GM19035 (cell line): ENCODE results near the gene NEK9.
A peak's percentile ranks its signal among the peaks of the same experiment; 100 is the strongest.
"Not testable (repeated sequence)": the region's sequence is repeated elsewhere in the genome, so short reads cannot be mapped to it uniquely, and the experiment has no call there.

Source experiments
- ATAC-seq: cut with Tn5 transposase; IDR thresholded peaks from one replicate; pipeline ENCODE4 v1.9.1; 2021; ENCODE audit not compliant: unreplicated experiment

The NEK9 gene

DNA sequence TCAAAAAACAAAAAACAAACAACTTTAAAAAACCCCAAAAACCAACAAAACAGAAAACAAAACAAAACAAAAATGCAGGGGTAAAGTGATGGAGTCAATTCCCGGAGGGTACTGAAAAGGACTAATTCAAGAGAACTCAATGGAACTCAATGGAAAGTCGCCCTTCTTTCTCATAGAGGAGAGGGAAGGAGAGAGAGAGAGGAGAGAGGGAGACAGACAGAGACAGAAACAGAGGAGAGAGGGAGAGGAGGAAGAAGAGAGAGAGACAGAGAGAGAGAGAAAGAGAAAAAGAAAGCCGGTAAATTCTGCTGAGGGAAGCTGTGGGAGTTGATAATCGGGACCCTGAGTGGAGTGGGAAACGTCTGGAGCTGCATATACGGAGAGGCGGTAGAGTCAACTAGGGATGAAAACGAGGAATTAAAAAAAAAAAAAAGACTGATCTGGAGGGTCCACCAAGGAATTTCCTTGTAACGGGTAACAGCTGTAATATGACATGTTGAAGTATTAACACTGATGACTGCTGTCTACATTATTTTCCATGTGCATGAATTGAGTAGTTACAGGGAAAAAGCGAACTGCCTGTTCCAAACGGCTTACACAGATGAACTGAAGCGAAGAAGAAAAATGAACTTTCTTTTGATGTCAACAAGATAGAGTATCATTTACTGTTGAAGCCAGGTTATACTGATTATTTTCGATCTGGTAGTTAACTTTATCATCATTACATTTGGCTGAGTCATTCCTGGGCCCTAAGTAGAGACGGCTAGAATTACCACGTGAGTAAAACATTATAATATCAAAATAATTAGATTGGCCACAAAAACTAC, 58.3 kb downstream of the NEK9 start:
- no peak for ATAC-seq

DNA sequence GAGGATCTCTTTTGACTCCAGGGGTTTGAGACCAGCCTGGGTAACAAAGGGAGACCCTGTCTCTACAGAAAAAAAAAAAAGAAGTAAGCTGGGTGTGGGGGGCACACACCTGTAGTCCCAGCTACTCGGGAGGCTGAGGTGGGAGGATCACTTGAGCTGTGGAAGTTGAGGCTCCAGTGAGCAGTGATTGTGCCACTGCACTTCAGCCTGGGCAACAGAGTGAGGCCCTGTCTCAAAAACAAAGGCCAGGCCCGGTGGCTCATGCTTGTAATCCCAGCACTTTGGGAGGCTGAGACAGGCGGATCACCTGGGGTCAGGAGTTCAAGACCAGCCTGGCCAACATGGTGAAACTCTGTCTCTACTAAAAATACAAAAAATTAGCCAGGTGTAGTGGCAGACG, 59.1 kb downstream of the NEK9 start:
- ATAC-seq = not testable (repeated sequence)

DNA sequence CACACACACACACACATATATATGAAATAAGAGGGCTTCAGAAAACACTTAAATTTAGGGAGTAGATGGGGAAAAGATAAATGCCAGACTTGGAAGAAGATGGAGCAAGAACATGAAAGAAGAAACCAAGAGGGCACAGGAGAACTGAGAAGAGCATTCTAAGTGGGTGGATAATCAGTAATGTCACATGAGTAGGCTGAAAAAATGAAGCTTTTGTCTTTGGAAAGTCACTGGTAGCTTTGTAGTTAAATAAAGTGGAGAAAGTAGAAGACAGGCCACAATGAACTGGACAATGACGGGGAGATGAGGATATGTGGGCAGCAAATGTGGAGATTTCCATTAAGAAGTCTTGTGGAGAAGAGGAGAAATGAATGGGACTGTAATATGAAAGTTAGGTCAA, 59.6 kb downstream of the NEK9 start:
- no peak for ATAC-seq

DNA sequence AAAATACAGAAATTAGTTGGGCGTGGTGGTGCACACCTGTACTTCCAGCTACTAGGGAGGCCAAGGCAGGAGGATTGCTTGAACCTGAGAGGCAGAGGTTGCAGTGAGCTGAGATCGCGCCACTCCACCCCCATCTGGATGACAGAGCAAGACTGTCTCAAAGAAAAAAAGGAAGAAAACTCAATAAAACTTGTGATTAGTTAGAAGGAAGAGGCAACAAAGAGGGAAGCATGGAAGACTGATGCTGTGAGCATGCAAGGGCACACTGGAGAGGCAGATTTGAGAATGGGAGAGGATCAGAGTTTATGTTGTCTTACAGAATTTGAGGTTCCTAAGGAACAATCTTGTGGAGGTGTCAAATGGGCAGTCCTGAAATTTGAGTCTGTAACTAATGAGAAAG, 60.2 kb downstream of the NEK9 start:
- ATAC-seq = no peak

DNA sequence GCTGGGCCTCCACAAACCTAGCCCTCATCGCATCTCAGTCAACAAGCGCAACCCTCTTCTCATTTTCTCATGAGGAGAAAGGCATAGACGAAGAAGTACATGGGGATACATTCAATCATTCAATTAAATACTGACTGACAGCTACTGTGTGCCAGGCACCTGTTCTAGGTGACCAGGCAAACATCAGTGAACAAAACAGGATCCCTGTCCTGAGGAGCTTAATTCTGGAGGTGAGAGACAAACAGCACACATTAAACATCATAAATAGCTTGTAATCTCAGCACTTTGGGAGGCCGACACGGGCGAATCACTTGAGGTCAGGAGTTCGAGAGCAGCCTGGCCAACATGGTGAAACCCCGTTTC, 62.7 kb downstream of the NEK9 start:
- ATAC-seq = no peak

DNA sequence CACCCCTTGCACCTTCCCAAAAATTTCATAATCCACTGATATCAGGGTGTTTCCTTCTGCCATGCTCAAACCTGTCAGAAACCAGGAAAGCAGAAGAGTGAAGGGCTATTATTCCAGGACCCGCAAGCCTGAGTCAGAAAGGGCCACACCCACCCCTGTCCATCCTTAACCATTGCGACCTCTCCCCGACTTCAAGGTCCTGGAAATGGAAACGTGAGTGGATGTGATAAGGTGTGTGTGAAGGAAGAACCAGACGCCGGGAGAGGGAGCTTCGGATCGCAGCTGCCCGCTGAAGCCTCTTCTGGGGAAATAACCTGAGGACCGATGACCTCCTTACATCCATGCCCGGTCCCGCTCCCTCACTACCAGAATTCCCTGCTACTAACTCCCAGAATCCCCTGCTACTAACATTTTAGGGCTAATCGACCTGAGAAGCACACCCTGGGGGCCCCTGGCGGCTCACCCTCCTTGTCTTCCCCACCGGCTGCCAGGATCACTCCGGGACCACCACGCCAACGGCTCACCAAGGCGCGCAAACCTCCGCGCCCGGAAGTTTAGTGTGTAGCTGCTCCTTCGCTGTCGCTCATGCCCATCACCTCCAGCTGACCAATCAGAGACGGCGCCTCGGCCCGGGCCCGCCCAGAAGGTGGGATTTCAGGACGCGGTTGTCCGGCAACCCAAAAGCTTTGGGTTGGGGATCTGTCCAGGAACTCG, 63.2 kb downstream of the NEK9 start, which contains the start of gene ACYP1:
Gene ACYP1, minus strand, starts transcription at position 534 of the 714 bp plus-strand sequence. Its CDS starts 471 bp downstream, at position 63.
- peak; percentile 95 for ATAC-seq

DNA sequence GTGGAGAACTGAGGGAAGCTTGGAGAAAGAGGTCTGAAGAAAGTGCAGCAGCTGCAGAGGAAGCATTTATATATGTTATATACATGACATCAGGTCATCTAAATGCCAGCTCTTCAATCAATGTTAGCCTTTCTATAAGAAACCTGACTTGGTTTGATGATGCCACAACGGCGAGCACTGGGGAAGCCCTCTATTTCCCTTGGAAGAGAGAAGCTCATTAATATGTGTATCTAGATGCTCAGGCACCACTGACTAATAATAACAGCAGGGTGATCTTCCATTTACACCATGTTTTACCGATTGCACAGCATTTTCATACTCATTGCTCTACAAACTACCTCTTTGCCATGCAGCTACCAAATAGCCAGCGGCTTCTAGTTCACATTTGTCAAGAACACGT, 63.8 kb downstream of the NEK9 start:
- no peak for ATAC-seq

DNA sequence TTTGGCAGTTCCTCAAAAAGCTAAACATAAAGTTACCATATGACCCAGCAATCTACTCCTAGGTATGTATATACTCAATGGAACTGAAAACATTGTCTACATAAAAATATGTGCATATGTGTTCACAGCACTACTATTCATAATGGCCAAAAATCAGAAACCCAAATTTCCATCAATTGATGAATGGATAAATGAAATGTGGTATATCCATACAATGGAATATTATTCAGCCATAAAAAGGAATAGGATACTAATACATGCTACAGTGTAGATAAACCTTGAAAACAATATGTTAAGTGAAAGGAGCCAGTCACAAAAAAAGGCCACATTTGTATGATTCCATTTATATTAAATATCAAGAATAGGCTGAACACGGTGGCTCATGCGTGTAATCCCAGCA, 66.4 kb downstream of the NEK9 start:
- ATAC-seq = no peak

DNA sequence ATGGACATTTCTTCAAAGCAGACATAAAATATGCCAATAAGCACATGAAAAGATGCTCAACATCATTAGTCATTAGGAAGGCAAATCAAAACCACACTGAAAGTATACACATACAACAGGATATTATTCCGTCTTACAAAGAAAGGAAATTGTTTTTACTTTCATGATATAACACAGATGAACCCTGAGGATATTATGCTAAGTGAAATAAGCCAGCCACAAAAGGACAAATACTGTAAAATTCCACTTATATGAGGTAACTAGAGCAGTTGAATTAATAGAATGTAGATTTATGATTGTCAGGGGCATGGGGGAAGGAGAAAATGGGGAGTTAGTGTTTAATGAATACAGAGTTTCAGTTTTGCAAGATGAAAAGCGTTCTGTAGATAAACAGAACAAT, 67.2 kb downstream of the NEK9 start:
- ATAC-seq = no peak

DNA sequence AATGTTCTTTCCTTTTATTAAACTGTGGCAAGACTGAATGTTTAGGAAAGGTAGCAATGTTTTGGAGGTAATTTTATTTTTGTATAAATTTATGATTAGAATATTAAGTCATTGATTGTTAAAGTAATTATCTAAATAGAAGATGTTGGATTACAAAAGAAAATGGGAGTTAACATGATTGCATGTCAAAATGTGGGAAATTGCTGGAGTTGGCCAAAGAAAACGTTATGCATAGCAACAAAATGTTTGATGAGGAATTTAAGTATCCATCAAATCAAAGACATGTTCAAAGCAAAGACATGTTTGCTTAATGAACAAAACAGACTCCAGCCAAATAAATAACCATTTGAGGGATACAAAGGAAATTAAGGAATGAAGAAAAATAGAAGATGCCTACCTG, 72.4 kb downstream of the NEK9 start:
- no peak for ATAC-seq

DNA sequence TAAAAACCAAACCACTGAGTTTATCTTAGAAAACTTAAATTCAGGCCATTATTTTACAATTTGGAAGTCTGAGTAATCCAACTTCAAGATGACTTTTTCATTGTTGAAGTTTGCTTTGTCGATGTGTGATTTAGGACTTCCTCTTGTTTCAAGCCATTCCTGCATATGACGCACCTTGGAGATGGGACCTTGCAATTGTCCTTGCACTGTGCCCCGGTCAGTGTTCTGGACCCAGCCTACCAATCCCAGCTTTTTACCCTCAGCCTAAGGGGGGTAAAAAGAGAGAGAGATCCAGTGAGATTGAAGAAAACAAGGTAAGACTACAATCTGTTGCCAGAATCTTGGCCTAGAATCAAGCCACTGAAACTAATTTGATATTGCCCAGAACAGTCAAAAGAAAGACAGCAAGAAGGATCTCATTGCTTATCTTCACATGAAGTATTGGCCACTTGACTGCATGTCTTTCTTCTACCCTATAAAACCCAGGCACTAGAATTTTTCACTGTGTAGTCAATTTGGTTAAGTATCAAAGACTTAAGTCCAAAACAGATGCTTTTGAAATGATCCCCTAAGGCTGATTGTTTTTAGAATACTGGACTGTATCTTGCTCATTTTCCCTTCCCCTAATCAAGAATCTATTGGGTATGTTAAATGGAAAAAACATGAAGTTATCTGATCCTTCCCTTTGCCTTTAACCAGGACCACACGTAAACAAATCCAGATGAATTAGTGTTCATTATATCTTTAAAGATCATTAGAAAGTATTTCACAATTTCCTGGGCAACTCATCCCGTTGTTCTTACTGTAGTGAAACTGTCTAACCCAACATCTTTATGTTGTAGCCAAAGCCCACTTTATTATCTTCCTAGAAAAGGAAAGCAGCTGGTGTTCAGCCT, 73.2 kb downstream of the NEK9 start:
- no peak for ATAC-seq

DNA sequence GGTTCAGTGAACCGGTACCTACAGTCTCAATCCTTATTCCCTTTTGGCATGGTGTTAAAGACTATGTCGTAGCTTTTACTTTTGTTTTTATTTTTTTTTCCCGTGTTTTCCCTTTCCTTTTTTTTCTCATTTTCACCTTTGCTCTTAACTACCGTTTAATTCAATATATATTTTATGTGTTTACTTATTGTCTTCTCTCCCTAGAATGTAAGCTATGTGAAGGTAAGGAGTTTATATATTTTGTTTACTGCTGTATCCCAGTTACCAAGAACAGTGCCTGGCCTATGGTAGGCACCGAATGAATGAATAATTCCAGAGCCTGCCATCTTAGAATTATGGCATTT, 75.3 kb downstream of the NEK9 start:
- no peak for ATAC-seq

DNA sequence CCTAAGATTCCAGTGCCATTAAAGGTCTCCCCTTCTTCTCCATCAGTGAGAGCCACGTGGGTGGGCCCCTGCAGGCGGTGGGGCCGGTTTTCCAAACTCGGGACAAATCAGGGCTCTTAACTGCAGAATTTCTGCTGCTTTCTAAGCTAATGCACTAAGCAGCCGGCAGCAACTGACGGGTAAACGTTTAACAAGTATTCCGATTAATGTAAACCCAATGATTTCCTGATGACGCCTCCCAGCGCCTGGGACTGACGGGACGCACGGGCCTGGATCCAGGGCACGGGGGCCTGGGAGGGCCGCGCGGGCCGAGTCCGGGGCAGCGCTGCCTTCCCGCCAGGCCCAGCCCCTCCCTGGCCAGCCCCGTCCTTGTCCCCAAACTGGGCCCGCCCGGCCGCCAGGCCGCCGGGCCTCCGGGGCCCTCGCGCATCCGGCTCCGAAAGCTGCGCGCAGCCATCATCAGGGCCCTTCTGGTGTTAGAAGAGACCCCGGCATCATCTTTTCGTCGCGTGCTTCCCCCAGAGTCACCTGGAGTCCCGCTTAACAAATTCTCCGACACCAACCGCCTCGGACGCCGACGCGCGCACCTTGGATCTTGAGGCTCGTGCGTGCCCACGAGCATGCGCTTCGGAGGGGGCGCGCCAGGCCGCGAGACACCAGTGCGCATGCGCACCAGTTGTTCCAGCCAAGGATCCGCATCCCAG, 75.8 kb downstream of the NEK9 start, which contains the start of gene MLH3:
Gene MLH3, minus strand, starts transcription at position 616 of the 704 bp plus-strand sequence. CDS start 1,812 bp downstream, outside the sequence.
- ATAC-seq = peak; percentile 79

DNA sequence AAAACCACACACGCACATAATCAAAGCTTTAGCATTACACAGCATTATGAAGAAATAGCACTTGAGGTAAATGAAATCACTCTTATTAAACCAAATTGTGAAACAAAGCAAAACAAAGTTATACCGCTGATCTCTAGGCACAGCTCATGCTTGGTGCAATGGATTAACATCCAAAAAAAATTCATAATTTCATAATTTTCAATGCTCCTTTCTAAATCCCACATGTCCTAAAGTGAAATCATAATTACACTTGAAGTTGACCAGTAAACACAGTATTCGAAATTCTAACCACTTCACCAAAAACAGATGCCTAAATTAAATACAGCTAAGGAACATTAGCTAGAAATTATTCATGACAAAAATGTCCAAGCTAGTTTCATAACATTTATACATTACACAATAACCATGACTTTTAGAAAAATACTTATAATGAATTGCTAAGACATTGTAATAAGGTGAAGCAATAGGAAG, 77.1 kb downstream of the NEK9 start:
- ATAC-seq = no peak

DNA sequence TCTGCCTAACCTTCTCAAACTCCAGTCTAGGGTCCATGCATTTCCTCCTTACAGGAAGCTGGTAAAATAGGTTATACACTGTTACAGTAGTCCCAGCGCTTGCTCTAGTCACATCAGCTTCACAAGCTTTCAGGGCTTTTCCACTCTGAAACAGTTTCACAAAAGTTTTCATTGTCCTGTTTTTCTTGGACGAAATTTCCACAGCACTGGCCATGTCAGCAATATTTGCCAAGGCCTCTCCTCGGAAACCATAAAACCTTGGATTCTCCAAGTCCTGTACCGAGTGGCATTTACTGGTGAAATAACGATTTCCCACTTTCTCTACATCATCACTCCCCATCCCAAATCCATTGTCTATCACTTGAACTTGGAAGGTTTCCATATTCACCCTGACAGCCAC, 77.7 kb downstream of the NEK9 start:
- no peak for ATAC-seq

DNA sequence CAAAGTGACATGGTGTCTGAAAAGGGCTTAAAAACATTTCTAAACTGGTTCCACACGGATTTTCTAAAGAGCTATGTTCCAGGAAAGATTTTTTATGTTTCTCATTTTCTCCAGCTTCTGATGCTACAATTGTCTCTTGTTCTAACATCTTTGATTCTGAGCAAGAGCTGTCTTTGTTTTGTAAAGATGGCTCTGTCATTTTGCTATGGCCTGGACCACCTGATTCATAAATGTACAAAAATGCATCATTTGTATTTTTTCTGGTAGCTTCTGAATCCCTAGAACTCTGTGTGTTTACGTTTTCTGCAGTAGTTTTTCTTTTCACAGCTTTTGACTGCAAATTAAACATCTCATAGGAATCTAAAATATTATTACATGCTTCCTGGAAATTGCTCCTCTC, 78.7 kb downstream of the NEK9 start:
- no peak for ATAC-seq

DNA sequence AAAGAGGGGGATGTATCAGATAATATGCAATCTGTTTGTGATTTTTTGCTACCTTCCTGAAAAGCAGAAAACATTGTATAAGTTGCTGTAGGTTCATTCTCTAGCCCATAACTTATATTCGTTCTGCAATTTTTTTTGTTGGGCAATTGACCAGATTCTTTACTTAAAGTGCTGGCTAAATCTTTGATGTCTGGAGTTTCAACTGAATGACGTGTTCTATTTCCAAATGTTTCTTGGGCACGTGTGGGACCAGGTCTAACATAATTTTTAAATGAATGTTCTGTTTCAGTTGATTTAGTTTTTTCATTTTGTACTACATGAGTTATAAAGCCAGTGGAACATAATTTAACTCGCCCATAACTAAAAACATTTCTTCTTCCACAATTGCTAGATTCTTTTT, 79.3 kb downstream of the NEK9 start:
- ATAC-seq = no peak

DNA sequence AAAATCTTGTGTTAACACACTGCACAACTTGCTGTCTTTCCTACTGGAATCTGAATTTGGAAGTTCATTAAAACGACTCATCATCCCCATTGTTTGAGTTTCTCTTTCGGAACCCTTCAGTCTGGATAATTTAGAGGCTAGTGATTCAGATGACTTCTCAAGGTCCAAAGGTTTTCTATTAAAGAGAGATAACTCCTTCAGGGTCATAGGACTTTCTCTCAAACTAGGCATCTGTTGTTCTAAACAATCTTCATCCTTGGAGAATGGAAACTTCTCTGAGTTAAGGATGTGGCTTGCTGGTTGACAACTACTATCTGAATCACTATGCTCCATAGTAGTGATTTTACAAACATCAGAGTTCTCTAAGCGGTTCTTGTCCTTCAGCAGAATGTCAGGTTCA, 79.9 kb downstream of the NEK9 start:
- ATAC-seq = no peak

DNA sequence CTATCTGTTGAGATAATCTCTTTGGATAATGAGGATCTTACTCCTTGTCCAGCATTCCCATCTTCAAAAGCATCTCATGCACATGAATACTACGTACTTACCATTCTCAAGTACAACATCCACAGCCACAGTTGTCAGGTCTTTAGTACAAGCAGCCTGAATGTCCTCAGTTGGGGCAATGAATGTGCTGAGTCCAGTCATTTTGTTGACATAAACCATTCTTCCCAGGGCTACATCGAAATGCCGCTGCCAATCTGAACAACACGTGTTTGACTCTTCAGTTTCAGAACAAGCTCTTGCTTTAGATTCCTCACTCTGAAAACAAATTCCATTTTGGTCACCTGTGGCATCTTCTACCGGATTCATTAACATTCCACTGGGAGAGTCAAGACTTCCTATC, 80.6 kb downstream of the NEK9 start:
- no peak for ATAC-seq

DNA sequence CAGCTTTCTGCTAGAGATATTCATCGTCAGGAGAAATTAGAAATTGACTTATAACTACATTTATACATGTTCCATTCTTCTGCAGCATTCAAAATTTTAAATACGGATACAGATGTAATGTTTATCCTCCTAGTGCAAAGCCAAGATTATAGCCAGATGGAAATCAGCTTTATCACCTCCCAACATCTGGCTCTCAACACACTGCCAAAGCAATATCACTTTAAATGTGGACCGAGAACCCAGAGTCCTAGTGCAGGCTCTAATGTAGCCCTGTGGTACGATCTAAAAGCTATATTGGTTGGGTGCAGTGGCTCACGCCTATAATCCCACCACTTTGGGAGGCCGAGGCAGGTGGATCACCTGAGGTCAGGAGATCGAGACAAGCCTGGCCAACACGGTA, 82.1 kb downstream of the NEK9 start:
- no peak for ATAC-seq

DNA sequence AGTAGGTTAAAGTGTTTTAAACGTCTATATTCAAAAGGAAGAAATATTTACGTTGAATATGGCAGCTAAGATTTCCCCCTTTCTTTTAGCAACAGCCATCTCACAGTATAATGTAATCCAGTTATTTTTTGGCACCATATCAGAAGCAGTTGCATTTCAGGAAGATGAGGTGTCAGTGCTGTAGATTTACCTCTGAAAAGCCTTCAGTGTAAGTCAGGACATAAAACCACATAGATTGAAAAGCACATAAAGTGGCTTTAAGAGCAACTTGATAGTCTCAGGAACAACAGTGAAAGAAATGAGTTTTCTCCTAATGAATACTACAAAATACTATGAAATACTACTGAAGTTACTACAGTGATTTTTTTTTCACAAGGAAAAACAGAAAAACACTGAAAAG, 82.5 kb downstream of the NEK9 start:
- no peak for ATAC-seq
